ENCODE measurements around the gene RXRG. TPM values are rescaled to one million over a fixed set of nuclear protein-coding genes. Genes with fewer than 3 reads are reported as not detected.

The RXRG gene
- total and polyA plus RNA-seq, 10 donors: 0.12 to 0.98 (median 0.41) TPM; not detected in 4

DNA sequence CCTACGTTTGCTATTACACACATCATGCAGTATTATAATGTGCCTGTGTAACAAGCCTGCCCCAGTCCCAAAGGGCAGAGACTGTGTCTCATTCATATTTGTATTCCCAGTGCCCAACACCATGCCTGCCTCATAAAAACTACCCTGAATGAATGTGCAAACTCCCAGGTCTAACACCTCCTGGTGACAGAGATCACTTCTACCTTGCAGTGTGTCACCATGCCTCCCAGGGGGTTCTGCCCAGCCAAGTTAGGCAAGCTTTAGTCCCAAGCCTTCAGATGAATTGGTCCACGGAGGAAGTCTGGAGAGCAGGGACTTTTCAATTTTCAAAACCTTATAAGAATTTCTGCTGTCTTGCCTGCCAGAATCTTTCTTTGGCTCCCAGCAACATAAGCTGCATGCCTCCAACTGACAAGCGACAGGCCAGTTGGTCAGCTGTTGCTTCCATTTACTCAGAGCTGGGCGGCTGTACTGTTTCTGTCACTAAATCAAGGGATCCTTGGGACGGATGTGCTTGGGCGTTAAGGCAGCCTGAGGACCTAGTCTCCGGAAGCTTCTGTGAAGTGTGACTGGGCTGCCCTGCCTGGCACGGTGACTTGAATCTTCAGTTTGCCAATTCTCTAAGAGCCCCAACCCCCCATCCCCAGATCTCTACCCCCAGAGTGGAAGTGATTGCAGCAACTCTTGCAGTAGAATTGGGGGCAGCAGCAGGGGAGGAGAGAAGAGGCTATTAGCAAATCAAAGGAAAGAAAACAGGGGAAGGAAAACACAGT, 1.2 kb downstream of the RXRG start:
- peak overlapping the region in 1 of 8 donors; percentile 2 for H3K27ac ChIP-seq
- H3K4me1 ChIP-seq: peaks cover 0 to 21% (median 15%) of the 10 kb centered on the region in 6 donors
- no peak overlapping the region for H3K4me3 ChIP-seq
- no peaks in the 10 kb centered on the region for H3K36me3 ChIP-seq
- no peak for DNase-seq
- TF ChIP-seq POLR2AphosphoS5 (IDR thresholded peaks at IDR 0.05): no peak
- TF ChIP-seq, protein P1, sequence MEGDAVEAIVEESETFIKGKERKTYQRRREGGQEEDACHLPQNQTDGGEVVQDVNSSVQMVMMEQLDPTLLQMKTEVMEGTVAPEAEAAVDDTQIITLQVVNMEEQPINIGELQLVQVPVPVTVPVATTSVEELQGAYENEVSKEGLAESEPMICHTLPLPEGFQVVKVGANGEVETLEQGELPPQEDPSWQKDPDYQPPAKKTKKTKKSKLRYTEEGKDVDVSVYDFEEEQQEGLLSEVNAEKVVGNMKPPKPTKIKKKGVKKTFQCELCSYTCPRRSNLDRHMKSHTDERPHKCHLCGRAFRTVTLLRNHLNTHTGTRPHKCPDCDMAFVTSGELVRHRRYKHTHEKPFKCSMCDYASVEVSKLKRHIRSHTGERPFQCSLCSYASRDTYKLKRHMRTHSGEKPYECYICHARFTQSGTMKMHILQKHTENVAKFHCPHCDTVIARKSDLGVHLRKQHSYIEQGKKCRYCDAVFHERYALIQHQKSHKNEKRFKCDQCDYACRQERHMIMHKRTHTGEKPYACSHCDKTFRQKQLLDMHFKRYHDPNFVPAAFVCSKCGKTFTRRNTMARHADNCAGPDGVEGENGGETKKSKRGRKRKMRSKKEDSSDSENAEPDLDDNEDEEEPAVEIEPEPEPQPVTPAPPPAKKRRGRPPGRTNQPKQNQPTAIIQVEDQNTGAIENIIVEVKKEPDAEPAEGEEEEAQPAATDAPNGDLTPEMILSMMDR (IDR thresholded peaks at IDR 0.05 in 8 of 11, conservative IDR thresholded peaks at IDR 0.05 in 3 of 11): no peak
- TF ChIP-seq POLR2A (IDR thresholded peaks at IDR 0.05): no peak
- no peaks in the 10 kb centered on the region for H3K9me3 ChIP-seq
- 14 to 18% (median 15%) methylated on average over 8 of the region's 8 CpGs for WGBS, 5 donors
- peaks cover 0 to 85% (median 33%) of the 10 kb centered on the region in 7 donors for H3K27me3 ChIP-seq (replicated peaks in 1 of 7)
- intact Hi-C loops (cut with DNase I; ENCODE audit: low total_unique reads): no loop called here

DNA sequence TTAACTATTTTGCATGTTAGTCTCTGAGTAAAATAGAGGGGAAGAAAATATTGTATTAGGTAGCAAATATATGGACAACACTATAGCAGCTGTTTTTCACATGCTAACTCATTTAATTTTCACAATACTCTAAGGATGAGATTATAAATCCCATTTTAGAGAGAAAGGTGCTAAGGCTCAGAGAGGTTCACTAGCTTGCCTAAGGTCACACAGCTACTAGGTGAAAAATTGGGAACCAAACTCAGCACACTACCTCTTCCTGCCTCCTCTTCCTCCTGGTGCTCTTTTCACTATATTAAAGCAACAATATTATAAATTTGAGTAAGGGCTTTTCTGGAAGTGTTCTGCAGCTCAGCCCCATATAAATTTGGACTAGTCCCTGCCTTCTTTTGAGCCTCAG, 2.3 kb downstream of the RXRG start:
- Histone ChIP-seq H3K27me3 (replicated peaks in 1 of 7) (peaks cover 0 to 84% (median 33%) of the 10 kb centered on the region in 7 donors), H3K27ac (no peak overlapping the region), H3K9me3 (no peaks in the 10 kb centered on the region), H3K36me3 (no peaks in the 10 kb centered on the region), H3K4me3 (no peak overlapping the region), H3K4me1 (peaks cover 0 to 21% (median 15%) of the 10 kb centered on the region in 6 donors)
- TF ChIP-seq POLR2A (IDR thresholded peaks at IDR 0.05): no peak
- TF ChIP-seq POLR2AphosphoS5 (IDR thresholded peaks at IDR 0.05): no peak
- TF ChIP-seq, protein P1 (IDR thresholded peaks at IDR 0.05 in 8 of 11, conservative IDR thresholded peaks at IDR 0.05 in 3 of 11): no peak
- no peak for DNase-seq
- intact Hi-C loops (cut with DNase I; ENCODE audit: low total_unique reads): no loop called here

DNA sequence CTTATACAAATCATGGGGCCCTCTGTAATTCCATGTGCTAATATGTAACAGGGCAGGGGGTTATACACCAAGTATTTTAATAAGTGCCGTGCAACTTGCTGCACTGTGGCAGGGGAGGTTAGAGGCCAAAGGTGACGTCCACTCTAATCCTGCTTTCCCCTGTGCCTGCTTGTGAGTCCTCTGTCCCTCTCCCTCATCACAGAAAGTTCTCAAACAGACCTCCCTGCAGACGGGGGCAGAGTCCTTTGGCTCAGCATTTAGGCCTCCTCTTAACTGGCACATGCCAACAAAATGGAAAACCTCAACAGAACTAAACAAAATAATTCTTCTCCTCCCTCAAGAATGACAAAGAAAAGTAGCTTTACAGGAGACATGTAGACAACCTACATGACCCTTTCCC, 2.9 kb downstream of the RXRG start:
- Histone ChIP-seq H3K4me1 (peaks cover 0 to 21% (median 15%) of the 10 kb centered on the region in 6 donors), H3K27ac (no peak overlapping the region), H3K9me3 (no peaks in the 10 kb centered on the region), H3K27me3 (replicated peaks in 1 of 7) (peaks cover 0 to 86% (median 33%) of the 10 kb centered on the region in 7 donors), H3K4me3 (no peak overlapping the region), H3K36me3 (no peaks in the 10 kb centered on the region)
- WGBS, 5 donors: 74 to 83% (median 76%) methylated on average over 3 of the region's 3 CpGs
- DNase-seq: no peak
- intact Hi-C loops (cut with DNase I; ENCODE audit: low total_unique reads): no loop called here
- TF ChIP-seq POLR2A (IDR thresholded peaks at IDR 0.05) (no peak), POLR2AphosphoS5 (IDR thresholded peaks at IDR 0.05) (no peak)
- TF ChIP-seq, protein P1 (IDR thresholded peaks at IDR 0.05 in 8 of 11, conservative IDR thresholded peaks at IDR 0.05 in 3 of 11): no peak

DNA sequence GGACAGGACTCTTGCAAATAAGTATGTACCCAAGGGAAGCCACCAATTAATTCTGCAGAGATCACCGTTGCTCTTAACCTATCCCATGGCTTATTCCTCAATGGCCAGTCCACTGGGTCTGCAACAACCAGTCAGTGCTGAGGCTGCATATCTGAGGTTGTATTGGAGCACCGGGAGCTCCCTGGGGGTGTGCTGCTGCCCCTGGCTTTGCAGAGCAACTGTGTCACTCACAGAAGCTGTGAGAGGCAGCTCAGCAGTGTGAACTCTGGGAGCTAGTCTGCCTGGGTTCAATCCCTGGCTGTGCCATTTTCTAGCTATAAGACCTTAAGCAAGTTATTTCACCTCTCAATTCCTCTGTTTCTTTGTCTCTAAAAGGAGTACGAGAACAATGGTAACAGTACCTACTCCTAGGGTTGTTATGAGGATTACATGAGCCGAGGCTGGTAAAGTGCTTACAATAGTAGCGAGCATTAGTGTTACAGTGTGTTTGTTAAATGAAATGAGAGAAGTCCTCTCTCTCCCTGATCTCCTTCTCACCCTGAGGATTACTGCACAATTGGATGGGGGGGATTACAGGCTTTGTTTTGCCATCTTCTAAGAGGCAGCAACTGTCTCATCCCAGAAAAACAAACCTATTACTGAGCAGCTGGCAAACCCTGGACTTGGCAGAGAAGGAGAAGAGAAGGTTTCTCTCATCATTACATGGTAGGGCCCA, 3.6 kb downstream of the RXRG start:
- Histone ChIP-seq H3K36me3 (no peaks in the 10 kb centered on the region), H3K9me3 (no peaks in the 10 kb centered on the region), H3K4me1 (peaks cover 0 to 21% (median 15%) of the 10 kb centered on the region in 6 donors), H3K27me3 (replicated peaks in 1 of 7) (peaks cover 0 to 80% (median 31%) of the 10 kb centered on the region in 7 donors), H3K4me3 (no peak overlapping the region), H3K27ac (no peak overlapping the region)
- intact Hi-C loops (cut with DNase I; ENCODE audit: low total_unique reads): no loop called here
- no peak for DNase-seq
- 60 to 81% (median 72%) methylated on average over 5 of the region's 5 CpGs for WGBS, 5 donors
- no peak for TF ChIP-seq POLR2A (IDR thresholded peaks at IDR 0.05)
- no peak for TF ChIP-seq POLR2AphosphoS5 (IDR thresholded peaks at IDR 0.05)

All from spleen (tissue), 11 donors.